GM18907 (cell line): Measurements from ENCODE around the gene TRNAU1AP.

Experiments
- ATAC-seq: cut with Tn5 transposase; IDR thresholded peaks from one replicate; pipeline ENCODE4 v1.9.1; 2021; ENCODE audit warnings: mild to moderate bottlenecking, moderate library complexity; ENCODE audit not compliant: unreplicated experiment

Gene TRNAU1AP

GRCh38 chr1:28604411-28604810 is 51.5 kb downstream of the TRNAU1AP start:
- ATAC-seq, result no peak

- no peak for ATAC-seq
These were observed 52.1 kb downstream of the TRNAU1AP start for GRCh38 chr1:28604962-28605361.

- ATAC-seq, result no peak
These were observed 53.9 kb downstream of the TRNAU1AP start for GRCh38 chr1:28606771-28607170.

GRCh38 chr1:28613175-28613574 is 60.3 kb downstream of the TRNAU1AP start:
- no peak for ATAC-seq
